ENCODE measurements around the gene TBC1D28. TPM values are rescaled to one million over a fixed set of nuclear protein-coding genes. Genes with fewer than 3 reads are reported as not detected.

Gene TBC1D28
- total RNA-seq, 4 donors from 2014 or later = not detected

Small RNA genes within 50 kb of the gene (small RNA-seq; reads per million reads assigned to genes)
- 0 reads per million in 4 donors for gene AC026271.2

Other genes starting within 250 kb of the TBC1D28 start
- gene LGALS9C, start 167.6 kb downstream of the TBC1D28 start, total RNA-seq = not detected
- 10 to 100 TPM in 1 of 4 donors, 1 to 10 TPM in 3; 4.7 to 12.0 (median 6.8) TPM for gene FOXO3B, start 37.9 kb upstream of the TBC1D28 start, total RNA-seq
- gene FBXW10, start 99.7 kb upstream of the TBC1D28 start, total RNA-seq = under 1 TPM in 1 of 4 donors, not detected in 3; 0.16 TPM
- gene TVP23B, start 136.8 kb upstream of the TBC1D28 start, total RNA-seq = 10 to 100 TPM; 23.5 to 58.6 (median 32.2) TPM
- 10 to 100 TPM; 20.9 to 27.6 (median 23.4) TPM for gene PRPSAP2, start 213.7 kb upstream of the TBC1D28 start, total RNA-seq